Measurements from ENCODE around the gene TKT. TPM values are rescaled to one million over a fixed set of nuclear protein-coding genes. Genes with fewer than 3 reads are reported as not detected.

Gene TKT
- total and polyA plus RNA-seq, 2 experiments from 2014 or later = 584 to 1,411 TPM

DNA sequence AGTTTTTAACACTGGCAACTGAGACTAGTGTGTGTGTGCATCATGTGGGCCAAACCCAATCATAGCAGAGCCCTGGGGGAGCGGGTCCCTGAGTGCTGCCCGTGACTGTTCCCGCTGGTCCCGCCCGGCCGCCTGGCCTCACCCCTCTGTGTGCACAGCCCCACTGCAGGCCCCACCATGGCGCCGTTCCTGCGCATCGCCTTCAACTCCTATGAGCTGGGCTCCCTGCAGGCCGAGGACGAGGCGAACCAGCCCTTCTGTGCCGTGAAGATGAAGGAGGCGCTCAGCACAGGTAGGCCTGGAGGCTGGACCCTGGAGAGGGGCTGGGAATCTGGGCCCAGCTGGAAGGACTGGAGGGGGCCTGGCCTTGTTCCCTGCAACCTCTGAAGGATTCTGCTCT is 77.6 kb downstream of the TKT start (continued):
- no peak for TF ChIP-seq ZNF462 (CRISPR knock-in tag; IDR thresholded peaks at IDR 0.05)
- TF ChIP-seq NANOG (IDR thresholded peaks at IDR 0.05; ENCODE audit: borderline replicate concordance) = no peak
- no peak for TF ChIP-seq ZNF331 (CRISPR knock-in tag; IDR thresholded peaks at IDR 0.05; ENCODE audit: low read depth)
- TF ChIP-seq ZNF114 (CRISPR knock-in tag; IDR thresholded peaks at IDR 0.05) = no peak
- no peak for TF ChIP-seq STAT1 (IDR thresholded peaks at IDR 0.05; ENCODE audit: unreplicated experiment)

- Mint-ChIP-seq H3K4me1 (peaks cover 36% of the 10 kb centered on the region), H3K27ac (no peak overlapping the region; the same call in 1 of the 2 replicates), H3K9me3 (no peaks in the 10 kb centered on the region), H3K36me3 (ENCODE audit: low read depth) (peaks cover 2% of the 10 kb centered on the region; the same call in 2 of the 3 replicates), H3K4me3 (no peak overlapping the region), H3K27me3 (ENCODE audit: insufficient read depth, low read depth, poor library complexity) (peaks cover 5% of the 10 kb centered on the region)
- H3K4me1 ChIP-seq (ENCODE audit: insufficient read depth) = peaks cover 8% of the 10 kb centered on the region
- DNase-seq (ENCODE audit: low spot score) (no peak), ATAC-seq (no peak)
- TF ChIP-seq, protein P1, sequence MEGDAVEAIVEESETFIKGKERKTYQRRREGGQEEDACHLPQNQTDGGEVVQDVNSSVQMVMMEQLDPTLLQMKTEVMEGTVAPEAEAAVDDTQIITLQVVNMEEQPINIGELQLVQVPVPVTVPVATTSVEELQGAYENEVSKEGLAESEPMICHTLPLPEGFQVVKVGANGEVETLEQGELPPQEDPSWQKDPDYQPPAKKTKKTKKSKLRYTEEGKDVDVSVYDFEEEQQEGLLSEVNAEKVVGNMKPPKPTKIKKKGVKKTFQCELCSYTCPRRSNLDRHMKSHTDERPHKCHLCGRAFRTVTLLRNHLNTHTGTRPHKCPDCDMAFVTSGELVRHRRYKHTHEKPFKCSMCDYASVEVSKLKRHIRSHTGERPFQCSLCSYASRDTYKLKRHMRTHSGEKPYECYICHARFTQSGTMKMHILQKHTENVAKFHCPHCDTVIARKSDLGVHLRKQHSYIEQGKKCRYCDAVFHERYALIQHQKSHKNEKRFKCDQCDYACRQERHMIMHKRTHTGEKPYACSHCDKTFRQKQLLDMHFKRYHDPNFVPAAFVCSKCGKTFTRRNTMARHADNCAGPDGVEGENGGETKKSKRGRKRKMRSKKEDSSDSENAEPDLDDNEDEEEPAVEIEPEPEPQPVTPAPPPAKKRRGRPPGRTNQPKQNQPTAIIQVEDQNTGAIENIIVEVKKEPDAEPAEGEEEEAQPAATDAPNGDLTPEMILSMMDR (conservative IDR thresholded peaks at IDR 0.05; ENCODE audit: low read depth in 2 of 2) = no peak
- TF ChIP-seq POLR2AphosphoS5 (IDR thresholded peaks at IDR 0.05; ENCODE audit: low read depth) = no peak
- TF ChIP-seq JUNB (IDR thresholded peaks at IDR 0.05; ENCODE audit: unreplicated experiment) = no peak
- H3K27me3 ChIP-seq (ENCODE audit: insufficient read depth) = no peaks in the 10 kb centered on the region
- no peaks in the 10 kb centered on the region; the same call in 1 of the 2 replicates for H3K79me2 ChIP-seq (replicated peaks; ENCODE audit: insufficient read depth)
- no peak overlapping the region for H3K27ac ChIP-seq (ENCODE audit: low read depth)
- no peaks in the 10 kb centered on the region for H3F3A ChIP-seq (replicated peaks; ENCODE audit: low read depth)
- H3K9me2 ChIP-seq (ENCODE audit: insufficient read depth) = no peaks in the 10 kb centered on the region
- H4K20me1 ChIP-seq (replicated peaks; ENCODE audit: insufficient read depth) = no peaks in the 10 kb centered on the region
- H2AFZ ChIP-seq = no peak overlapping the region
- H3K4me3 ChIP-seq = no peak overlapping the region
- no peak overlapping the region for H3K4me2 ChIP-seq
- H3K36me3 ChIP-seq (ENCODE audit: insufficient read depth) = no peaks in the 10 kb centered on the region
Measured at GRCh38 chr3:53175613-53176540, 79.9 kb downstream of the TKT start.
